ENCODE measurements around the gene BACE1-AS.

The BACE1-AS gene

DNA sequence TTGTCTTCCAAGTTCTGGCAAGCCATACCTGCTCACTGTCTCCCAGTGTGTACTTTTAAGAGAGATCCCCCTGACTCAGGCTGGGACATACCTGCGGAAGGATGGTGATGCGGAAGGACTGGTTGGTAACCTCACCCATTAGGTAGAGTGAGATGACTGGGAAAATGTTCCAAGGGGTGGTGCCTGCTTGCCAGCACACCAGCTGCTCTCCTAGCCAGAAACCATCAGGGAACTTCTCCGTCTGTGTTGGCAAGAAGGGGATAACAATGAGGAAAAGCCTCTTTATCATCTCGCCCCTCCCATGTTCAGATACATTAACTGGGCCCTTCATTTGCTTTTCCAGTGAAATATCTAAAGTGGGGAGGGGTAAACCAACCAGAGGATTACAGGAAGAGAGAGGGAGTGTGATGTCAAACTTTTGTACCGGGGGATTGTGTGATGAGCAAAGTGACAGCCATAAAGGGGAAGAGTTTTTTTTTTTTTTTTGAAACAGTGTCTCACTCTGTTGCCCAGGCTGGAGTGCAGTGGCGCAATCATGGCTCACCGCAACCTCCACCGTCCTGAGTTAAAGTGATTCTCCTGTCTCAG, at the start of gene BACE1-AS:
TSS of gene BACE1-AS (plus strand) at position 538 of the 588 bp plus-strand sequence.
- TF ChIP-seq, protein P1, sequence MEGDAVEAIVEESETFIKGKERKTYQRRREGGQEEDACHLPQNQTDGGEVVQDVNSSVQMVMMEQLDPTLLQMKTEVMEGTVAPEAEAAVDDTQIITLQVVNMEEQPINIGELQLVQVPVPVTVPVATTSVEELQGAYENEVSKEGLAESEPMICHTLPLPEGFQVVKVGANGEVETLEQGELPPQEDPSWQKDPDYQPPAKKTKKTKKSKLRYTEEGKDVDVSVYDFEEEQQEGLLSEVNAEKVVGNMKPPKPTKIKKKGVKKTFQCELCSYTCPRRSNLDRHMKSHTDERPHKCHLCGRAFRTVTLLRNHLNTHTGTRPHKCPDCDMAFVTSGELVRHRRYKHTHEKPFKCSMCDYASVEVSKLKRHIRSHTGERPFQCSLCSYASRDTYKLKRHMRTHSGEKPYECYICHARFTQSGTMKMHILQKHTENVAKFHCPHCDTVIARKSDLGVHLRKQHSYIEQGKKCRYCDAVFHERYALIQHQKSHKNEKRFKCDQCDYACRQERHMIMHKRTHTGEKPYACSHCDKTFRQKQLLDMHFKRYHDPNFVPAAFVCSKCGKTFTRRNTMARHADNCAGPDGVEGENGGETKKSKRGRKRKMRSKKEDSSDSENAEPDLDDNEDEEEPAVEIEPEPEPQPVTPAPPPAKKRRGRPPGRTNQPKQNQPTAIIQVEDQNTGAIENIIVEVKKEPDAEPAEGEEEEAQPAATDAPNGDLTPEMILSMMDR (IDR thresholded peaks at IDR 0.05; ENCODE audit: low read depth, low read length, missing control alignments): no peak
- DNase-seq (ENCODE audit: low read depth): no peak
- H3K4me3 ChIP-seq (ENCODE audit: low read depth, low read length): no peak within 1 kb of the TSS

DNA sequence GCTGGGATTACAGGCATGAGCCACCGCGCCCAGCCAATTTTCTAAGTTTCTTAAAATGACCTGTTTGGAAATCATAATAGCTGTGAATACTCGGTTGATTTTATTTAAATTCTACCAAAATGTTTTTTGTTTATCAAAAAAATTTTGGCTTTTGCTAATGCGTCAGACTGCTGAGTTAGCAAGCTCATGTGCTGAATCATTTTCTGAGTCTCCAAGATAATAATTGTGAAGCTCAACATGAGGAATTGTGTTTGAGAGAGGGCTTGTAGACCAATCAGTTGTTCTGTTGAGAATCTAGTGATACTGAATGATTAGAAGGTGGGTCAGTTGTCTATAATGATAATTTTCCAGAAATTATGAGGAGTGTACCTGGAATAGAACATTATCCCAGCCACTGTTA, 42.8 kb upstream of the BACE1-AS start:
- no peak for DNase-seq (ENCODE audit: low read depth)
- TF ChIP-seq, protein P1 (IDR thresholded peaks at IDR 0.05; ENCODE audit: low read depth, low read length, missing control alignments): no peak
- no peak overlapping the region for H3K4me3 ChIP-seq (ENCODE audit: low read depth, low read length)

DNA sequence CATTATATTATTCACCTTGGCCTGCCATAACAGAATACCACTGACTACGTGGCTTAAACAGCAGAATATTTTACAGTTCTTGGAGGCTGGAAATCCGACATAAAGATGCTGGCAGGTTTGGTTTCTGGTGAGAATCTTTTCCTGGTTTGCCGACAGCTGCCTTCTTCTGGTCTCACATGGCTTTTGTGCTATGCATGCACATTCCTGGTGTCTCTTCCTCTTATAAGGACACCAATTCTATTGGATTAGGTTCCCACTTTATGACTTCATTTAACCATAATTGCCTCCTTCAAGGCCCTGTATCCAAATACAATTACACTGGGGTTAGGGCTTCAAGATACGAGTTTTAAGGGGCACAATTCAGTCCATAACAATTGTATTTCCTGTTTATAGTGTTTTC, 41.6 kb upstream of the BACE1-AS start:
- DNase-seq (ENCODE audit: low read depth): no peak
- TF ChIP-seq, protein P1 (IDR thresholded peaks at IDR 0.05; ENCODE audit: low read depth, low read length, missing control alignments): no peak
- H3K4me3 ChIP-seq (ENCODE audit: low read depth, low read length): no peak overlapping the region

DNA sequence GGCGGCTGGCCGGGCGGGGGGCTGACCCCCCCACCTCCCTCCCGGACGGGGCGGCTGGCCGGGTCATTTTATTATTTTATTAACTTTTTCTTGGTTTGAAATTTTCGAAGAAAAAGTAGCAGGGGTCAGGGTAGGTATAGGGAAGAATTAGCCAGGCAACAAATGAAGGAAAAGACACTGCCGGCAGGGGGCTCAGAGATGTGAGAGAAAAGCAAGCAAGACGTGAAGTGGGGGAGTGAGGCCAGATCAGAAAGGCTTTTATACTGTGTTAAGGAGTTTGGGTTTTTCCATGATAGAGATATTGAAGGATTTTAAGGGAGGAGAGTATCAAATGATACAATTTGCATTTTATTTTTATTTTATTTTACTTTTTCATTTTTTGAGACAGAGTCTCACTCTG, 39.6 kb upstream of the BACE1-AS start:
- no peak for DNase-seq (ENCODE audit: low read depth)
- H3K4me3 ChIP-seq (ENCODE audit: low read depth, low read length): no peak overlapping the region
- TF ChIP-seq, protein P1 (IDR thresholded peaks at IDR 0.05; ENCODE audit: low read depth, low read length, missing control alignments): no peak

DNA sequence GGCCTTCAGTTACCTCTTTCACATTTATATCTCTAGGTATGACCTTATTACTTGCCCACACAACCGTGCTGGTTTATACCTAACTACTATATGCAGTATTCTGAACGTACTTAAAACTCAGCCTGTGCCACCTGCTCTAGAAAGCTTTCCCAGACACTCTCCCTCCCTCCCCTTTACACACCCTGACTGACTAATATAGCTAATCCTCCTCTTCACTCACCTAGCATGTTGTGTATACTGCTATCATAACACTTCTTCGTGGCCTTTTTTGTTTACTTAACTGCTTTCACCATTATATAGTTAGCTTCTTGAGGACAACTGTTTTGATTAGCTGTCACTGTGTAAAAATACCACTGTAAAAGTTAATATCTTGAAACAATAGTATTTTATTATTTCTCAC, 35.2 kb upstream of the BACE1-AS start:
- DNase-seq (ENCODE audit: low read depth): no peak
- TF ChIP-seq, protein P1 (IDR thresholded peaks at IDR 0.05; ENCODE audit: low read depth, low read length, missing control alignments): no peak
- H3K4me3 ChIP-seq (ENCODE audit: low read depth, low read length): no peak overlapping the region

DNA sequence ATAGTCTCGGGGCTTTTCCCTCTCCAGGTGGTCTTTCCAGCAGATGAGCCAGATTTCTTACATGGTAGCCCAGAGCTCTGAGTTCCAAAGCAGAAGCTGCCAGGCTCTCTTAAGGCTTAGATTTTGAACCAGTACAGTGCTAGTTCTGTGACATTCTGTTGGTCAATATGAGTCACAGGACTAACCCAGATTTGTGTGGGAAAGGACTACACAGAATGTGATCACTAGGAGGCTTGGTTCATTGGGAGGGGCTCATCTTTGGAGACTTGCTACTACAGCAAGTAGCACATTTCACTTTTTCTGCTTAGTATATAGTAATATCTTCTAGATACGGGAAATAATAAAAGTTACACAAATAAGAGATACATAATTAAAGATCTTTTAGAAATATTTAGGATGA, 34.6 kb upstream of the BACE1-AS start:
- no peak for DNase-seq (ENCODE audit: low read depth)
- H3K4me3 ChIP-seq (ENCODE audit: low read depth, low read length): no peak overlapping the region
- TF ChIP-seq, protein P1 (IDR thresholded peaks at IDR 0.05; ENCODE audit: low read depth, low read length, missing control alignments): no peak

DNA sequence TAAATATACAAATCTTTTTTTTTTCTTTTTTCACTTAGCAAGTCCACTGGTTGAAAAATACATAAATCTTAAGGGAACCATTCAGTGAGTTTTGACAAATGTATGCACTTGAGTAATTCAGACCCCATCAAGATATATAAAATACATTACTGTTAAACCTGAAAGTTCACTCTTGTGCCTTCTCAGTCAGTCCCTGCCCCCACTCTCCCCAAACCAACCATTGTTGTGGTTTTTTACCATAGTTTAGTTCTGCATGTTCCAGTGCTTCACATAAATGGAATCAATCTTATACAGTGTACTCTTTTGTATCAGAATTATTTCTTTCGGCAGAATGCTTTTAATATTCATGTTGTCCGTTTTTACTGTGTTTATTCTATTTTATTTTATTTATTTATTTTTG, 32.6 kb upstream of the BACE1-AS start:
- H3K4me3 ChIP-seq (ENCODE audit: low read depth, low read length): no peak overlapping the region
- DNase-seq (ENCODE audit: low read depth): no peak
- TF ChIP-seq, protein P1 (IDR thresholded peaks at IDR 0.05; ENCODE audit: low read depth, low read length, missing control alignments): no peak

All from GM12864 (cell line).